Mammary epithelial cell (primary cell): ENCODE results near the gene SLC44A3.

Experiments used
- EZH2 ChIP-seq: IDR thresholded peaks from 2 replicates; pipeline ENCODE4 v1.6.1; 2012; ENCODE audit warnings: low read length, inconsistent platforms, borderline replicate concordance
- TF ChIP-seq, protein P1 (sequence below), 2 donors: IDR thresholded peaks in 1 of 2; conservative IDR thresholded peaks in 1 of 2; 2 replicates each; pipeline ENCODE4 v1.5.1; 2011 to 2012; ENCODE audit warnings: inconsistent platforms in 2 of 2, low read length in 2 of 2, mild to moderate bottlenecking in 2 of 2, control low read depth in 1 of 2, low read depth in 1 of 2; ENCODE audit not compliant: insufficient read depth in 1 of 2; ENCODE audit errors: extremely low read depth in 1 of 2

- TF ChIP-seq, protein P1, sequence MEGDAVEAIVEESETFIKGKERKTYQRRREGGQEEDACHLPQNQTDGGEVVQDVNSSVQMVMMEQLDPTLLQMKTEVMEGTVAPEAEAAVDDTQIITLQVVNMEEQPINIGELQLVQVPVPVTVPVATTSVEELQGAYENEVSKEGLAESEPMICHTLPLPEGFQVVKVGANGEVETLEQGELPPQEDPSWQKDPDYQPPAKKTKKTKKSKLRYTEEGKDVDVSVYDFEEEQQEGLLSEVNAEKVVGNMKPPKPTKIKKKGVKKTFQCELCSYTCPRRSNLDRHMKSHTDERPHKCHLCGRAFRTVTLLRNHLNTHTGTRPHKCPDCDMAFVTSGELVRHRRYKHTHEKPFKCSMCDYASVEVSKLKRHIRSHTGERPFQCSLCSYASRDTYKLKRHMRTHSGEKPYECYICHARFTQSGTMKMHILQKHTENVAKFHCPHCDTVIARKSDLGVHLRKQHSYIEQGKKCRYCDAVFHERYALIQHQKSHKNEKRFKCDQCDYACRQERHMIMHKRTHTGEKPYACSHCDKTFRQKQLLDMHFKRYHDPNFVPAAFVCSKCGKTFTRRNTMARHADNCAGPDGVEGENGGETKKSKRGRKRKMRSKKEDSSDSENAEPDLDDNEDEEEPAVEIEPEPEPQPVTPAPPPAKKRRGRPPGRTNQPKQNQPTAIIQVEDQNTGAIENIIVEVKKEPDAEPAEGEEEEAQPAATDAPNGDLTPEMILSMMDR (conservative IDR thresholded peaks at IDR 0.05 in 1 of 2, IDR thresholded peaks at IDR 0.05 in 1 of 2; ENCODE audit: extremely low read depth in 1 of 2, insufficient read depth in 1 of 2, low read depth in 1 of 2, low read length in 2 of 2): no peak
- no peak for TF ChIP-seq EZH2
Observed at GRCh38 chr1:94812985-94813384, 7.2 kb upstream of the SLC44A3 start.
